Vagina (tissue), 2 donors: ENCODE data around the gene GADD45A. TPM values are rescaled to one million over a fixed set of nuclear protein-coding genes. Genes with fewer than 3 reads are reported as not detected.

Source experiments
- DNase-seq, 2 donors: peaks; one replicate each; pipeline ENCODE4 v3.0.0-alpha.2; 2017; ENCODE audit errors: extremely low spot score in 2 of 2
- H3K27ac ChIP-seq: fragments of 200-600 bp; sonication (generic); one replicate; pipeline ENCODE4 v1.5.1; 2019
- H3K27me3 ChIP-seq: fragments of 200-600 bp; sonication (generic); one replicate; pipeline ENCODE4 v1.5.1; 2019
- H3K36me3 ChIP-seq, 2 donors: fragments of 200-600 bp; sonication (generic); one replicate each; pipeline ENCODE4 v1.5.1; 2017 to 2019
- H3K4me1 ChIP-seq: fragments of 200-600 bp; sonication (generic); one replicate; pipeline ENCODE4 v1.5.1; 2019
- H3K4me3 ChIP-seq, 2 donors: fragments of 200-600 bp; sonication (generic); 1 replicate in 1 of 2; 2 replicates in 1 of 2; pipeline ENCODE4 v1.5.1; 2016 to 2019
- H3K9me3 ChIP-seq: fragments of 200-600 bp; sonication (generic); one replicate; pipeline ENCODE4 v1.5.1; 2019
- CTCF ChIP-seq, 3 experiments: fragments of 450-650 bp in 2 of 3; fragments of 200-600 bp in 1 of 3; sonication (generic) in 1 of 3; IDR thresholded peaks; one replicate each; pipeline ENCODE4 v1.5.1; 2017 to 2019; ENCODE audit warnings: antibody characterized with exemption in 3 of 3, mild to moderate bottlenecking in 2 of 3, moderate library complexity in 2 of 3
- POLR2A ChIP-seq, 2 donors: fragments of 450-650 bp; IDR thresholded peaks; one replicate each; pipeline ENCODE4 v1.6.1; 2017; ENCODE audit warnings: antibody characterized with exemption in 2 of 2, mild to moderate bottlenecking in 2 of 2, moderate library complexity in 2 of 2
- POLR2AphosphoS5 ChIP-seq, 2 donors: sonication (generic); formaldehyde crosslinking; IDR thresholded peaks; one replicate each; pipeline ENCODE4 v1.9.0; 2017; ENCODE audit warnings: antibody characterized with exemption in 2 of 2, mild to moderate bottlenecking in 2 of 2, low read depth in 1 of 2; ENCODE audit not compliant: insufficient read depth in 1 of 2
- intact Hi-C: fragments of 100-400 bp; cut with DNase I; formaldehyde crosslinking; loops from one replicate; pipeline ENCODE4 v1.15.1; 2023
- total RNA-seq: library from RNA; depleted of rRNA; stranded (reverse); fragments of >200 nt; gene quantifications from one replicate; pipeline ENCODE4 v1.2.3, GENCODE V29; 2016

GADD45A gene, protein sequence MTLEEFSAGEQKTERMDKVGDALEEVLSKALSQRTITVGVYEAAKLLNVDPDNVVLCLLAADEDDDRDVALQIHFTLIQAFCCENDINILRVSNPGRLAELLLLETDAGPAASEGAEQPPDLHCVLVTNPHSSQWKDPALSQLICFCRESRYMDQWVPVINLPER
- 44.4 TPM for total RNA-seq

DNA sequence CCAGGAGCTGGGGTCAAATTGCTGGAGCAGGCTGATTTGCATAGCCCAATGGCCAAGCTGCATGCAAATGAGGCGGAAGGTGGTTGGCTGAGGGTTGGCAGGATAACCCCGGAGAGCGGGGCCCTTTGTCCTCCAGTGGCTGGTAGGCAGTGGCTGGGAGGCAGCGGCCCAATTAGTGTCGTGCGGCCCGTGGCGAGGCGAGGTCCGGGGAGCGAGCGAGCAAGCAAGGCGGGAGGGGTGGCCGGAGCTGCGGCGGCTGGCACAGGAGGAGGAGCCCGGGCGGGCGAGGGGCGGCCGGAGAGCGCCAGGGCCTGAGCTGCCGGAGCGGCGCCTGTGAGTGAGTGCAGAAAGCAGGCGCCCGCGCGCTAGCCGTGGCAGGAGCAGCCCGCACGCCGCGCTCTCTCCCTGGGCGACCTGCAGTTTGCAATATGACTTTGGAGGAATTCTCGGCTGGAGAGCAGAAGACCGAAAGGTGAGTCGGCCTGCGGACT, at the start of gene GADD45A:
TSS of gene GADD45A (plus strand) at position 135 of the 491 bp plus-strand sequence. CDS start at position 429, 294 bp downstream.
- Histone ChIP-seq H3K36me3 (peaks cover 0 to 20% of the 10 kb centered on the region in 2 donors), H3K4me1 (peaks cover 32% of the 10 kb centered on the region), H3K27me3 (no peaks in the 10 kb centered on the region), H3K4me3 (peak within 1 kb of the TSS; percentile 73 to 84), H3K9me3 (no peaks in the 10 kb centered on the region), H3K27ac (peak within 1 kb of the TSS; percentile 96)
- peak; percentile 100 for DNase-seq
- intact Hi-C loops = loop anchor here (10.0 kb wide), 1 partner anchor 70 kb away; no protein-coding TSS in a partner anchor
- TF ChIP-seq CTCF (IDR thresholded peaks at IDR 0.05) = no peak
- TF ChIP-seq POLR2A (IDR thresholded peaks at IDR 0.05) = peak; percentile 95 to 99
- TF ChIP-seq POLR2AphosphoS5 (IDR thresholded peaks at IDR 0.05; ENCODE audit: insufficient read depth in 1 of 2, low read depth in 1 of 2) = peak; percentile 91 to 99

- no peaks in the 10 kb centered on the region for H3K9me3 ChIP-seq
- DNase-seq = no peak
- no peak overlapping the region for H3K4me3 ChIP-seq
- no peak overlapping the region for H3K27ac ChIP-seq
- no peak for TF ChIP-seq CTCF (IDR thresholded peaks at IDR 0.05)
- no peak for TF ChIP-seq POLR2AphosphoS5 (IDR thresholded peaks at IDR 0.05; ENCODE audit: insufficient read depth in 1 of 2, low read depth in 1 of 2)
- no peak for TF ChIP-seq POLR2A (IDR thresholded peaks at IDR 0.05)
- no peaks in the 10 kb centered on the region for H3K27me3 ChIP-seq
- no peaks in the 10 kb centered on the region for H3K4me1 ChIP-seq
- no peaks in the 10 kb centered on the region for H3K36me3 ChIP-seq
- intact Hi-C loops = no loop called here
Measured at GRCh38 chr1:67636146-67636545, 48.9 kb upstream of the GADD45A start.

DNA sequence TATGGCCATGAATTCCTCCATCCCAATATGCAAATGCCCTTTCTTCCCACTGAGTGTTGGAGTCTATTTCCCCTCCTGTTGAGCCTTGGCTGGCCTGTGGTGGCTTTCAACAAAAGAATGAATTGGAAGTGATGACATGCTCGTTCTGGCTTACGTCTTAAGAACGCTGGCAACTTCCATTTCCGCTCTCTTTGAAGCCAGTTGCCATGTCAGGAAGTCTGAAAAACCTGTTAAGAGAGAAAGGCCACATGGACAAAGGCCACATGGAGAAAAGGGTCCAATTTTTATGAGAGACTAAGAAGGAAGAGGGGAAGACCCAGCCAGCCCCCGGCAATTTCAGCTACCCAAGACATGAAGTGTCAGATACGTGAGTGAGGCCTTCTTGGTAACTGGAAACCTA, 45.6 kb upstream of the GADD45A start:
- Histone ChIP-seq H3K4me3 (no peak overlapping the region), H3K9me3 (no peaks in the 10 kb centered on the region), H3K27me3 (no peaks in the 10 kb centered on the region), H3K27ac (no peak overlapping the region), H3K4me1 (no peaks in the 10 kb centered on the region), H3K36me3 (no peaks in the 10 kb centered on the region)
- no peak for DNase-seq
- intact Hi-C loops = no loop called here
- TF ChIP-seq POLR2A (IDR thresholded peaks at IDR 0.05) = no peak
- TF ChIP-seq POLR2AphosphoS5 (IDR thresholded peaks at IDR 0.05; ENCODE audit: insufficient read depth in 1 of 2, low read depth in 1 of 2) = no peak
- no peak for TF ChIP-seq CTCF (IDR thresholded peaks at IDR 0.05)

- Histone ChIP-seq H3K27ac (no peak overlapping the region), H3K4me1 (peaks cover 26% of the 10 kb centered on the region), H3K4me3 (no peak overlapping the region), H3K27me3 (no peaks in the 10 kb centered on the region), H3K36me3 (no peaks in the 10 kb centered on the region), H3K9me3 (no peaks in the 10 kb centered on the region)
- intact Hi-C loops = no loop called here
- DNase-seq = no peak
- TF ChIP-seq CTCF (IDR thresholded peaks at IDR 0.05) (no peak), POLR2AphosphoS5 (IDR thresholded peaks at IDR 0.05; ENCODE audit: insufficient read depth in 1 of 2, low read depth in 1 of 2) (no peak), POLR2A (IDR thresholded peaks at IDR 0.05) (no peak)
Measured at GRCh38 chr1:67642629-67643028, 42.4 kb upstream of the GADD45A start.

DNA sequence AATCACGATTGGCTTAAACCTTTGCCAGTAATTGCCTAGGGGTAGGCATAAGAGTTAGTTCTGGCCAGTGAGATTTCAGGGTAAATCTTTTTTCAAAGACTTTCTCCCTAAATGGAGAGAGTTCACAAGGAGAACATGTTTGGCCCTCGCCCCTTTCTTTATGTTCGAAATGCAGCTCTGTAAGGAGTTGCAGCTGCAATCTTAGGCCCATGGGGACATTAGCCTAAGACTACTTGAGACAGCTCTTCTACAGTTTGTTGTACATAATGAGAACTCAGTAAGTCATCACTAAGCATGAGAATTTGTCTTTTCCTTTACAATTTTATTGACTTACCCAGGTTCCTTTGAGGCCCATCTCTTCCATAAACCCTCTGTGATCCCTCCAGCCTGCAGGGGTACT, 40.4 kb upstream of the GADD45A start:
- Histone ChIP-seq H3K9me3 (no peaks in the 10 kb centered on the region), H3K27ac (peak overlapping the region; percentile 34), H3K4me3 (no peak overlapping the region), H3K4me1 (peaks cover 26% of the 10 kb centered on the region), H3K27me3 (no peaks in the 10 kb centered on the region), H3K36me3 (no peaks in the 10 kb centered on the region)
- no peak for TF ChIP-seq POLR2AphosphoS5 (IDR thresholded peaks at IDR 0.05; ENCODE audit: insufficient read depth in 1 of 2, low read depth in 1 of 2)
- TF ChIP-seq CTCF (IDR thresholded peaks at IDR 0.05) = no peak
- TF ChIP-seq POLR2A (IDR thresholded peaks at IDR 0.05) = no peak
- DNase-seq = no peak
- intact Hi-C loops = no loop called here
